Liver (tissue), 9 donors: Measurements from ENCODE around the gene PLEKHA7. TPM values are rescaled to one million over a fixed set of nuclear protein-coding genes. Genes with fewer than 3 reads are reported as not detected.

Source experiments
- DNase-seq: peaks from one replicate; pipeline ENCODE4 v3.0.0-alpha.2; 2017; ENCODE audit warnings: low spot score
- H3K27ac ChIP-seq, 2 donors: one replicate each; pipeline ENCODE4 v1.7.0; 2013; ENCODE audit warnings: inconsistent platforms in 2 of 2, low read length in 2 of 2, control low read depth in 1 of 2, low read depth in 1 of 2, mild to moderate bottlenecking in 1 of 2
- H3K27me3 ChIP-seq, 4 donors: one replicate each; pipeline versions ENCODE4 v1.6.1 to v1.7.0; 2013; ENCODE audit warnings: low read length in 3 of 4, inconsistent platforms in 1 of 4, mild to moderate bottlenecking in 1 of 4, moderate library complexity in 1 of 4; ENCODE audit not compliant: control insufficient read depth in 4 of 4, insufficient read depth in 4 of 4
- H3K36me3 ChIP-seq, 4 donors: one replicate each; pipeline versions ENCODE4 v1.6.1 to v1.7.0; 2013; ENCODE audit warnings: low read length in 3 of 4, mild to moderate bottlenecking in 3 of 4, low read depth in 1 of 4, moderate library complexity in 1 of 4; ENCODE audit not compliant: control insufficient read depth in 4 of 4, insufficient read depth in 3 of 4
- H3K4me1 ChIP-seq, 4 donors: one replicate each; pipeline versions ENCODE4 v1.6.1 to v1.7.0; 2013; ENCODE audit warnings: low read length in 3 of 4, mild to moderate bottlenecking in 3 of 4, moderate library complexity in 1 of 4; ENCODE audit not compliant: control insufficient read depth in 4 of 4, insufficient read depth in 4 of 4
- H3K4me3 ChIP-seq, 3 donors: one replicate each; pipeline versions ENCODE4 v1.6.1 to v1.7.0; 2013; ENCODE audit warnings: low read length in 3 of 3, control low read depth in 1 of 3, low read depth in 1 of 3, mild to moderate bottlenecking in 1 of 3
- H3K9ac ChIP-seq, 2 donors: one replicate each; pipeline ENCODE4 v1.7.0; 2013; ENCODE audit warnings: low read length in 2 of 2, mild to moderate bottlenecking in 2 of 2, moderate library complexity in 2 of 2, control low read depth in 1 of 2, low read depth in 1 of 2
- H3K9me3 ChIP-seq, 4 donors: one replicate each; pipeline versions ENCODE4 v1.6.1 to v1.7.0; 2013; ENCODE audit warnings: low read length in 3 of 4; ENCODE audit not compliant: control insufficient read depth in 4 of 4
- EGR1 ChIP-seq, 2 donors: IDR thresholded peaks; 2 replicates each; pipeline ENCODE4 v1.6.1; 2016 to 2018; ENCODE audit warnings: antibody characterized with exemption in 2 of 2, low read depth in 2 of 2
- FOXA2 ChIP-seq: IDR thresholded peaks from 2 replicates; pipeline ENCODE4 v1.6.1; 2016; ENCODE audit warnings: antibody characterized with exemption
- GABPA ChIP-seq, 2 donors: IDR thresholded peaks in 1 of 2; conservative IDR thresholded peaks in 1 of 2; 2 replicates each; pipeline ENCODE4 v1.6.1; 2016; ENCODE audit warnings: antibody characterized with exemption in 2 of 2, mild to moderate bottlenecking in 1 of 2, moderate library complexity in 1 of 2
- HNF4A ChIP-seq, 2 donors: conservative IDR thresholded peaks; 2 replicates each; pipeline ENCODE4 v1.6.1; 2016; ENCODE audit warnings: antibody characterized with exemption in 2 of 2, mild to moderate bottlenecking in 2 of 2
- NR2F2 ChIP-seq: IDR thresholded peaks from 2 replicates; pipeline ENCODE4 v1.6.1; 2016; ENCODE audit warnings: antibody characterized with exemption
- RAD21 ChIP-seq, 2 donors: IDR thresholded peaks; 2 replicates each; pipeline ENCODE4 v1.6.1; 2016; ENCODE audit warnings: antibody characterized with exemption in 2 of 2, mild to moderate bottlenecking in 2 of 2
- RXRA ChIP-seq, 2 donors: IDR thresholded peaks; 2 replicates each; pipeline ENCODE4 v1.6.1; 2017 to 2018; ENCODE audit warnings: antibody characterized with exemption in 2 of 2, mild to moderate bottlenecking in 1 of 2
- SP1 ChIP-seq: IDR thresholded peaks from 2 replicates; pipeline ENCODE4 v1.6.1; 2018; ENCODE audit warnings: antibody characterized with exemption, mild to moderate bottlenecking
- TAF1 ChIP-seq: conservative IDR thresholded peaks from 2 replicates; pipeline ENCODE4 v1.6.1; 2016; ENCODE audit warnings: antibody characterized with exemption, mild to moderate bottlenecking
- YY1 ChIP-seq: IDR thresholded peaks from 2 replicates; pipeline ENCODE4 v1.6.1; 2016; ENCODE audit warnings: antibody characterized with exemption, mild to moderate bottlenecking
- WGBS: extraction: QIAGEN DNeasy Blood & Tissue Kit; methylation state at CpG from one replicate; pipeline ENCODE4 v1.1.7; 2013; 5-methylcytosine and 5-hydroxymethylcytosine counted together
- polyA plus RNA-seq, 2 donors: library from polyadenylated mRNA; stranded (reverse) in 1 of 2; unstranded in 1 of 2; fragments of 200-250 nt in 1 of 2; fragments of >200 nt in 1 of 2; fragmentation: Nextera tagmentation in 1 of 2; extraction: Ambion mirVana in 1 of 2; gene quantifications; one replicate each; pipeline versions ENCODE4 v1.2.1 to v1.2.3, GENCODE V29; 2013 to 2015
- total RNA-seq, 2 donors: library from RNA; depleted of rRNA; stranded (reverse); fragments of >200 nt; gene quantifications; one replicate each; pipeline ENCODE4 v1.2.3, GENCODE V29; 2014
- TF ChIP-seq, protein P1 (sequence below): IDR thresholded peaks from 2 replicates; pipeline ENCODE4 v1.6.1; 2016; ENCODE audit warnings: antibody characterized with exemption
- TF ChIP-seq, protein P2 (sequence below): IDR thresholded peaks from 2 replicates; pipeline ENCODE4 v1.6.1; 2016; ENCODE audit warnings: antibody characterized with exemption
- TF ChIP-seq, protein P3 (sequence below): IDR thresholded peaks from 2 replicates; pipeline ENCODE4 v1.6.1; 2016; ENCODE audit warnings: antibody characterized with exemption, mild to moderate bottlenecking
- TF ChIP-seq, protein P4 (sequence below): fragments of 150-350 bp; IDR thresholded peaks from 2 replicates; pipeline ENCODE4 v1.5.1; 2017; ENCODE audit warnings: improper control_type of control experiment, low read depth, low read length; ENCODE audit not compliant: missing input control
- TF ChIP-seq, protein P5 (sequence below): IDR thresholded peaks from 2 replicates; pipeline ENCODE4 v1.6.1; 2016; ENCODE audit warnings: antibody characterized with exemption
- donor health status: healthy.
- donor health status: healthy.
- donor health status: healthy.
- donor health status: healthy.
- donor health status: healthy.

Gene PLEKHA7
- total and polyA plus RNA-seq, 4 donors, result 6.1 to 28.8 (median 8.5) TPM

DNA sequence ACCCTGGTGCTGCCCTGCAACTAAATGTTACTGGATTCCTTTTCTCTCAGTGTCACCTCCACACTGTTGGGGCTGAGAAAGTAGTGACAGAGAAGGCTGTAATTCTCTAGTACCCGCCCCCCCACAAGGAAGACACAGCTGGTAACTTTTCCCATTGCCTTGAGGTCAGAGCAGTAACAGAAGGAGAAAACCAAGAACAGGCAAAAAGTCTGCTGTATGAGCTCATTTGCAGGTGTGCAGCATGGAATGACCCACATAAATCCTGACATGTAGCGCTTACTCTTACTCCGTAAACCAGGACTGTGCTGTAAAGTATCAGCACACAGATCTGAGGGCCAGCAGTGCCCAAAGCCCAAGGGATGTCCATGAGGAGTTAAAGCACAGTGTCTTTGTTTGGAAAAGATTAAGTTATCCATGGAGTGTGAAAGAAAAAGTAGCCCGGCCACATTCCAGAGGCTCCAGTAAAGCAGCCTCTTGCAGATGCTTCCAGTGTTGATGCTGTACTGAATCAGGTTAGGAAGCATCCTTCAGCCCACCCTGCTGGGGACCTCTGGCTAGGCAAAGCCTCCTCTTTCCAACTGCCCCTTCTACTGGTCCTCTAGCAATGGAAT is 120.7 kb downstream of the PLEKHA7 start:
- Histone ChIP-seq H3K9me3 (no peaks in the 10 kb centered on the region), H3K36me3 (no peaks in the 10 kb centered on the region), H3K9ac (no peak overlapping the region), H3K4me3 (no peak overlapping the region), H3K27ac (no peak overlapping the region), H3K27me3 (no peaks in the 10 kb centered on the region), H3K4me1 (peaks cover 0 to 5% (median 3%) of the 10 kb centered on the region in 4 donors)
- TF ChIP-seq SP1, result no peak
- WGBS, result 96% methylated on average over 4 of the region's 4 CpGs
- DNase-seq, result no peak

DNA sequence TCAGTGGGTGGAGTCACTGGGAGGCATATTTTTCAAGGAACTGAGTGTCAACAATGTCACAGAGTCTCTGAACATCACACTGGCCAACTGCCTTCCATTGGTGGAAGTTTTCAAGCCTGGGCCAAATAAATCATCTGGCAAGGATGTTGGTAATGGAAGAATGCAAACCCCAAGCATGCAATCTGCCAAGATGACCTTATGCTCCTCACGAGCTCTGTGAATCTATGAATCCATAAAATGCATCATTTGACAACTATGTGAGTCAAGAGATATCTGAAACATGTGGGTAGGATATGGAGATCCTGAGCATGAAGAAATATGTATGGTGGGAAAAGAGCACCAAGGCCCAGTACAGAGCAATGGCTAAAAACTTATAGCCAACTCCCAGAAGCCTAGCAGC is 122.2 kb downstream of the PLEKHA7 start:
- no peak overlapping the region for H3K9ac ChIP-seq
- no peak overlapping the region for H3K4me3 ChIP-seq
- TF ChIP-seq GABPA (IDR thresholded peaks at IDR 0.05 in 1 of 2, conservative IDR thresholded peaks at IDR 0.05 in 1 of 2) (no peak), FOXA2 (no peak), RAD21 (IDR thresholded peaks at IDR 0.05) (no peak), EGR1 (IDR thresholded peaks at IDR 0.05; ENCODE audit: low read depth in 2 of 2) (no peak), SP1 (no peak), YY1 (no peak), RXRA (IDR thresholded peaks at IDR 0.05) (no peak), HNF4A (conservative IDR thresholded peaks at IDR 0.05) (no peak), NR2F2 (no peak), TAF1 (no peak)
- TF ChIP-seq, protein P1, sequence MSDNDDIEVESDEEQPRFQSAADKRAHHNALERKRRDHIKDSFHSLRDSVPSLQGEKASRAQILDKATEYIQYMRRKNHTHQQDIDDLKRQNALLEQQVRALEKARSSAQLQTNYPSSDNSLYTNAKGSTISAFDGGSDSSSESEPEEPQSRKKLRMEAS, result no peak
- TF ChIP-seq, protein P2, sequence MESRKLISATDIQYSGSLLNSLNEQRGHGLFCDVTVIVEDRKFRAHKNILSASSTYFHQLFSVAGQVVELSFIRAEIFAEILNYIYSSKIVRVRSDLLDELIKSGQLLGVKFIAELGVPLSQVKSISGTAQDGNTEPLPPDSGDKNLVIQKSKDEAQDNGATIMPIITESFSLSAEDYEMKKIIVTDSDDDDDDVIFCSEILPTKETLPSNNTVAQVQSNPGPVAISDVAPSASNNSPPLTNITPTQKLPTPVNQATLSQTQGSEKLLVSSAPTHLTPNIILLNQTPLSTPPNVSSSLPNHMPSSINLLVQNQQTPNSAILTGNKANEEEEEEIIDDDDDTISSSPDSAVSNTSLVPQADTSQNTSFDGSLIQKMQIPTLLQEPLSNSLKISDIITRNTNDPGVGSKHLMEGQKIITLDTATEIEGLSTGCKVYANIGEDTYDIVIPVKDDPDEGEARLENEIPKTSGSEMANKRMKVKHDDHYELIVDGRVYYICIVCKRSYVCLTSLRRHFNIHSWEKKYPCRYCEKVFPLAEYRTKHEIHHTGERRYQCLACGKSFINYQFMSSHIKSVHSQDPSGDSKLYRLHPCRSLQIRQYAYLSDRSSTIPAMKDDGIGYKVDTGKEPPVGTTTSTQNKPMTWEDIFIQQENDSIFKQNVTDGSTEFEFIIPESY, result no peak
- TF ChIP-seq, protein P3, sequence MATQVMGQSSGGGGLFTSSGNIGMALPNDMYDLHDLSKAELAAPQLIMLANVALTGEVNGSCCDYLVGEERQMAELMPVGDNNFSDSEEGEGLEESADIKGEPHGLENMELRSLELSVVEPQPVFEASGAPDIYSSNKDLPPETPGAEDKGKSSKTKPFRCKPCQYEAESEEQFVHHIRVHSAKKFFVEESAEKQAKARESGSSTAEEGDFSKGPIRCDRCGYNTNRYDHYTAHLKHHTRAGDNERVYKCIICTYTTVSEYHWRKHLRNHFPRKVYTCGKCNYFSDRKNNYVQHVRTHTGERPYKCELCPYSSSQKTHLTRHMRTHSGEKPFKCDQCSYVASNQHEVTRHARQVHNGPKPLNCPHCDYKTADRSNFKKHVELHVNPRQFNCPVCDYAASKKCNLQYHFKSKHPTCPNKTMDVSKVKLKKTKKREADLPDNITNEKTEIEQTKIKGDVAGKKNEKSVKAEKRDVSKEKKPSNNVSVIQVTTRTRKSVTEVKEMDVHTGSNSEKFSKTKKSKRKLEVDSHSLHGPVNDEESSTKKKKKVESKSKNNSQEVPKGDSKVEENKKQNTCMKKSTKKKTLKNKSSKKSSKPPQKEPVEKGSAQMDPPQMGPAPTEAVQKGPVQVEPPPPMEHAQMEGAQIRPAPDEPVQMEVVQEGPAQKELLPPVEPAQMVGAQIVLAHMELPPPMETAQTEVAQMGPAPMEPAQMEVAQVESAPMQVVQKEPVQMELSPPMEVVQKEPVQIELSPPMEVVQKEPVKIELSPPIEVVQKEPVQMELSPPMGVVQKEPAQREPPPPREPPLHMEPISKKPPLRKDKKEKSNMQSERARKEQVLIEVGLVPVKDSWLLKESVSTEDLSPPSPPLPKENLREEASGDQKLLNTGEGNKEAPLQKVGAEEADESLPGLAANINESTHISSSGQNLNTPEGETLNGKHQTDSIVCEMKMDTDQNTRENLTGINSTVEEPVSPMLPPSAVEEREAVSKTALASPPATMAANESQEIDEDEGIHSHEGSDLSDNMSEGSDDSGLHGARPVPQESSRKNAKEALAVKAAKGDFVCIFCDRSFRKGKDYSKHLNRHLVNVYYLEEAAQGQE, result no peak
- TF ChIP-seq, protein P4, sequence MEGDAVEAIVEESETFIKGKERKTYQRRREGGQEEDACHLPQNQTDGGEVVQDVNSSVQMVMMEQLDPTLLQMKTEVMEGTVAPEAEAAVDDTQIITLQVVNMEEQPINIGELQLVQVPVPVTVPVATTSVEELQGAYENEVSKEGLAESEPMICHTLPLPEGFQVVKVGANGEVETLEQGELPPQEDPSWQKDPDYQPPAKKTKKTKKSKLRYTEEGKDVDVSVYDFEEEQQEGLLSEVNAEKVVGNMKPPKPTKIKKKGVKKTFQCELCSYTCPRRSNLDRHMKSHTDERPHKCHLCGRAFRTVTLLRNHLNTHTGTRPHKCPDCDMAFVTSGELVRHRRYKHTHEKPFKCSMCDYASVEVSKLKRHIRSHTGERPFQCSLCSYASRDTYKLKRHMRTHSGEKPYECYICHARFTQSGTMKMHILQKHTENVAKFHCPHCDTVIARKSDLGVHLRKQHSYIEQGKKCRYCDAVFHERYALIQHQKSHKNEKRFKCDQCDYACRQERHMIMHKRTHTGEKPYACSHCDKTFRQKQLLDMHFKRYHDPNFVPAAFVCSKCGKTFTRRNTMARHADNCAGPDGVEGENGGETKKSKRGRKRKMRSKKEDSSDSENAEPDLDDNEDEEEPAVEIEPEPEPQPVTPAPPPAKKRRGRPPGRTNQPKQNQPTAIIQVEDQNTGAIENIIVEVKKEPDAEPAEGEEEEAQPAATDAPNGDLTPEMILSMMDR, result no peak
- TF ChIP-seq, protein P5, sequence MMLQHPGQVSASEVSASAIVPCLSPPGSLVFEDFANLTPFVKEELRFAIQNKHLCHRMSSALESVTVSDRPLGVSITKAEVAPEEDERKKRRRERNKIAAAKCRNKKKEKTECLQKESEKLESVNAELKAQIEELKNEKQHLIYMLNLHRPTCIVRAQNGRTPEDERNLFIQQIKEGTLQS, result no peak
- no peaks in the 10 kb centered on the region for H3K27me3 ChIP-seq
- no peak overlapping the region for H3K27ac ChIP-seq
- H3K36me3 ChIP-seq, result no peaks in the 10 kb centered on the region
- H3K4me1 ChIP-seq, result peaks cover 0 to 4% (median 2%) of the 10 kb centered on the region in 4 donors
- no peaks in the 10 kb centered on the region for H3K9me3 ChIP-seq
- DNase-seq, result no peak
- WGBS, result 71% methylated on average over 1 of the region's 1 CpG
